Transverse colon (tissue), 4 donors: ENCODE data around the gene HSF2BP.
"Not testable (repeated sequence)": the region's sequence is repeated elsewhere in the genome, so short reads cannot be mapped to it uniquely, and the experiment has no call there.

Experiments
- CTCF ChIP-seq, 5 experiments: fragments of 200-600 bp in 3 of 5; fragments of 450-650 bp in 2 of 5; sonication (generic) in 3 of 5; IDR thresholded peaks; 1 replicate in 2 of 5; 2 replicates in 3 of 5; pipeline ENCODE4 v1.5.1; 2016 to 2017; ENCODE audit warnings: antibody characterized with exemption in 5 of 5, inconsistent platforms in 3 of 5, mild to moderate bottlenecking in 2 of 5, moderate library complexity in 1 of 5
- EP300 ChIP-seq: sonication (generic); formaldehyde crosslinking; IDR thresholded peaks from one replicate; pipeline ENCODE4 v1.6.1; 2017; ENCODE audit warnings: antibody characterized with exemption, low read depth
- POLR2A ChIP-seq: fragments of 450-650 bp; IDR thresholded peaks from one replicate; pipeline ENCODE4 v1.6.1; 2016; ENCODE audit warnings: antibody characterized with exemption, mild to moderate bottlenecking, moderate library complexity
- POLR2AphosphoS5 ChIP-seq, 3 donors: sonication (generic); formaldehyde crosslinking; IDR thresholded peaks; one replicate each; pipeline ENCODE4 v1.6.1; 2016; ENCODE audit warnings: antibody characterized with exemption in 3 of 3

GRCh38 chr21:43503075-43503750 lies 156.1 kb downstream of the HSF2BP start:
- not testable (repeated sequence) for TF ChIP-seq CTCF (IDR thresholded peaks at IDR 0.05); POLR2AphosphoS5 (IDR thresholded peaks at IDR 0.05); EP300; POLR2A
